Measurements from ENCODE around the gene FSTL5.

DNA sequence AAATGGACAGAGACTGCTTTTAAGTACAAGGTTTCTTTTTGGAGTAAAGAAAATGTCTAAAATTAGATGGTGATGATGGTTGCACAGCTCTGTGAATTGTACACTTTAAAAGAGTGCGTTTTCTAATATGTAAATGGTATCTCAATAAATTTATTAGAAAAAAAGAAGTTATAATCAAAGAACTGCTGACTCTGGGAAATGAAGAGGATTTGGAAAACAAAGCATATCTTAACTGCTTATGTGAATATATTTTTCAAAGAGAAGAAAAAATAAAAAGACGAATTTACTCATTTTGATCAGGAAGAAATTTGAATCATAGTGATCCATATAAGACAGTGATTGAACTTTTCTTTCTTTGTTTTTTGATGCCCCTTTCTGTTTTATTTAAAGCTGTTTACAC is 45.9 kb upstream of the FSTL5 start:
- no peak for TF ChIP-seq POLR2AphosphoS5 (IDR thresholded peaks at IDR 0.05; ENCODE audit: borderline replicate concordance, low read depth, low read length)
- TF ChIP-seq EZH2 (IDR thresholded peaks at IDR 0.05) = no peak
